ENCODE data around the gene KDM8. TPM values are rescaled to one million over a fixed set of nuclear protein-coding genes. Genes with fewer than 3 reads are reported as not detected.

Gene KDM8
- total and polyA plus RNA-seq, 9 of the 15 experiments (the other 6 are each of a cell fraction or from before 2014, with no cell fraction given), result 0.61 to 9.1 (median 5.4) TPM

DNA sequence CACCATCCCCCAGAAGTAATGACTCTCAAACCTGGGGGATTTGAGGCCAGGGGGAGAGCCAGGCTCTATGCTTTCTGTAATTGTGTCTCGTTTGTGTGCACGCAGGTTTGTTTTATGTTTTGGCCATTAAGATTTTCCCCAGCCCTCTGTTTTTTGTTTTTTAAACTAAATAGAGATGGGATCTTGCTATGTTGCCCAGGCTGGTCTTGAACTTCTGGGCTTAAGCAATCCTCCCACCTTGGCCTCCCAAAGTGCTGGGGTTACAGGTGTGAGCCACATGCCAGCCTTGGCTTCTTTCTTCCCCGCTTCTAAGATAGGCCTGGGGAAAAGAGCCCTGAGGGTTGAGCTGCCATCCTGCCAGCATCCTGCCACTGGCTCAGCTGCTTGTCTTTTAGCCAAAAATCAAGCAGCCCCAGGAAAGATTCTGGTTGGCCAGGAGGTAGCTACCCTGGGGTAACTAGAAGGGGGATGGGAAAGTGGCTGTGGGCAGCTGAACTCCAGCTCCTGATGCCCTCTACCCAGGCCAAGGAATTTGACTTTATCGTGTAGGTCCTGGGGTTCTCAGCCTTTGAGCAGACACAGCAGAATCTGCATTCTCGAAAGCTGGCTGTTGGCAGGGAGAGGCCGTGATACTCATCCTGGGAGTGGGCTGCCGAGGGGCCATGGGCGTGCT lies 18.4 kb downstream of the KDM8 start:
- no TSS peak for BruUV-seq (replicated peaks)
- no peak for ATAC-seq
- no peak for FAIRE-seq
- Histone ChIP-seq H3K4me2 (ENCODE audit: insufficient read depth, low read length) (no peak overlapping the region), H4K20me1 (replicated peaks; ENCODE audit: control insufficient read depth, insufficient read depth, low read length) (no peaks in the 10 kb centered on the region), H3K9ac (ENCODE audit: insufficient read depth in 1 of 2, low read depth in 2 of 2, low read length in 2 of 2) (no peak overlapping the region; a peak in 1 of 4 replicates), H3K4me3 (no peak overlapping the region), H3K27ac (ENCODE audit: extremely low read depth, low read depth, low read length) (no peak overlapping the region), H3K36me3 (ENCODE audit: control insufficient read depth, insufficient read depth, low read length) (peaks cover 9% of the 10 kb centered on the region; the same call in 2 of the 3 replicates), H3K9me3 (replicated peaks; ENCODE audit: control insufficient read depth, insufficient read depth, low read depth, low read length) (no peaks in the 10 kb centered on the region), H2AFZ (ENCODE audit: low read depth, low read length) (no peak overlapping the region), H3K4me1 (replicated peaks in 1 of 2; ENCODE audit: control insufficient read depth in 2 of 2, insufficient read depth in 2 of 2, low read length in 2 of 2) (peaks cover 0 to 15% of the 10 kb centered on the region in 2 experiments; a peak in 2 of 5 replicates), H3K27me3 (ENCODE audit: control insufficient read depth in 2 of 2, insufficient read depth in 2 of 2, low read length in 2 of 2) (no peaks in the 10 kb centered on the region), H3K9me1 (ENCODE audit: control insufficient read depth, insufficient read depth, low read length) (no peaks in the 10 kb centered on the region), H3K79me2 (ENCODE audit: control insufficient read depth, insufficient read depth, low read length) (no peaks in the 10 kb centered on the region)
- ChIA-PET CTCF (ENCODE audit: low intra/inter-chr PET ratio) (no interaction called here), POLR2A (interaction anchor here (0.7 to 1.2 kb wide), 2 partner anchors 28 to 150 kb away, joined by 3 read pairs; no protein-coding TSS in a partner anchor)
- in situ Hi-C loops (cut with MboI) (no loop called here), intact Hi-C loops (cut with micrococcal nuclease) (no loop called here)
- DNase-seq (ENCODE audit: extremely low read depth in 1 of 4, low spot score in 3 of 4), result no peak
- TF ChIP-seq ZEB2 (IDR thresholded peaks at IDR 0.05) (no peak), SMARCC2 (IDR thresholded peaks at IDR 0.05; ENCODE audit: low read depth) (no peak), ZFP1 (CRISPR knock-in tag; IDR thresholded peaks at IDR 0.05) (no peak)
- TF ChIP-seq, protein P1, sequence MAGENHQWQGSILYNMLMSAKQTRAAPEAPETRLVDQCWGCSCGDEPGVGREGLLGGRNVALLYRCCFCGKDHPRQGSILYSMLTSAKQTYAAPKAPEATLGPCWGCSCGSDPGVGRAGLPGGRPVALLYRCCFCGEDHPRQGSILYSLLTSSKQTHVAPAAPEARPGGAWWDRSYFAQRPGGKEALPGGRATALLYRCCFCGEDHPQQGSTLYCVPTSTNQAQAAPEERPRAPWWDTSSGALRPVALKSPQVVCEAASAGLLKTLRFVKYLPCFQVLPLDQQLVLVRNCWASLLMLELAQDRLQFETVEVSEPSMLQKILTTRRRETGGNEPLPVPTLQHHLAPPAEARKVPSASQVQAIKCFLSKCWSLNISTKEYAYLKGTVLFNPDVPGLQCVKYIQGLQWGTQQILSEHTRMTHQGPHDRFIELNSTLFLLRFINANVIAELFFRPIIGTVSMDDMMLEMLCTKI (IDR thresholded peaks at IDR 0.05; ENCODE audit: partially characterized antibody), result no peak
- TF ChIP-seq, protein P2, sequence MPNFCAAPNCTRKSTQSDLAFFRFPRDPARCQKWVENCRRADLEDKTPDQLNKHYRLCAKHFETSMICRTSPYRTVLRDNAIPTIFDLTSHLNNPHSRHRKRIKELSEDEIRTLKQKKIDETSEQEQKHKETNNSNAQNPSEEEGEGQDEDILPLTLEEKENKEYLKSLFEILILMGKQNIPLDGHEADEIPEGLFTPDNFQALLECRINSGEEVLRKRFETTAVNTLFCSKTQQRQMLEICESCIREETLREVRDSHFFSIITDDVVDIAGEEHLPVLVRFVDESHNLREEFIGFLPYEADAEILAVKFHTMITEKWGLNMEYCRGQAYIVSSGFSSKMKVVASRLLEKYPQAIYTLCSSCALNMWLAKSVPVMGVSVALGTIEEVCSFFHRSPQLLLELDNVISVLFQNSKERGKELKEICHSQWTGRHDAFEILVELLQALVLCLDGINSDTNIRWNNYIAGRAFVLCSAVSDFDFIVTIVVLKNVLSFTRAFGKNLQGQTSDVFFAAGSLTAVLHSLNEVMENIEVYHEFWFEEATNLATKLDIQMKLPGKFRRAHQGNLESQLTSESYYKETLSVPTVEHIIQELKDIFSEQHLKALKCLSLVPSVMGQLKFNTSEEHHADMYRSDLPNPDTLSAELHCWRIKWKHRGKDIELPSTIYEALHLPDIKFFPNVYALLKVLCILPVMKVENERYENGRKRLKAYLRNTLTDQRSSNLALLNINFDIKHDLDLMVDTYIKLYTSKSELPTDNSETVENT (CRISPR knock-in tag; IDR thresholded peaks at IDR 0.05), result no peak
- TF ChIP-seq, protein P3, sequence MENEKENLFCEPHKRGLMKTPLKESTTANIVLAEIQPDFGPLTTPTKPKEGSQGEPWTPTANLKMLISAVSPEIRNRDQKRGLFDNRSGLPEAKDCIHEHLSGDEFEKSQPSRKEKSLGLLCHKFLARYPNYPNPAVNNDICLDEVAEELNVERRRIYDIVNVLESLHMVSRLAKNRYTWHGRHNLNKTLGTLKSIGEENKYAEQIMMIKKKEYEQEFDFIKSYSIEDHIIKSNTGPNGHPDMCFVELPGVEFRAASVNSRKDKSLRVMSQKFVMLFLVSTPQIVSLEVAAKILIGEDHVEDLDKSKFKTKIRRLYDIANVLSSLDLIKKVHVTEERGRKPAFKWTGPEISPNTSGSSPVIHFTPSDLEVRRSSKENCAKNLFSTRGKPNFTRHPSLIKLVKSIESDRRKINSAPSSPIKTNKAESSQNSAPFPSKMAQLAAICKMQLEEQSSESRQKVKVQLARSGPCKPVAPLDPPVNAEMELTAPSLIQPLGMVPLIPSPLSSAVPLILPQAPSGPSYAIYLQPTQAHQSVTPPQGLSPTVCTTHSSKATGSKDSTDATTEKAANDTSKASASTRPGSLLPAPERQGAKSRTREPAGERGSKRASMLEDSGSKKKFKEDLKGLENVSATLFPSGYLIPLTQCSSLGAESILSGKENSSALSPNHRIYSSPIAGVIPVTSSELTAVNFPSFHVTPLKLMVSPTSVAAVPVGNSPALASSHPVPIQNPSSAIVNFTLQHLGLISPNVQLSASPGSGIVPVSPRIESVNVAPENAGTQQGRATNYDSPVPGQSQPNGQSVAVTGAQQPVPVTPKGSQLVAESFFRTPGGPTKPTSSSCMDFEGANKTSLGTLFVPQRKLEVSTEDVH (IDR thresholded peaks at IDR 0.05; ENCODE audit: low read depth, partially characterized antibody), result no peak
- WGBS (ENCODE audit: insufficient coverage, low coverage, missing lambda C conversion rate), result 65% methylated on average over 8 of the region's 8 CpGs

Measured in K562 (cell line).